GM23338 (cell line): ENCODE results near the gene IKZF1. TPM values are rescaled to one million over a fixed set of nuclear protein-coding genes. Genes with fewer than 3 reads are reported as not detected.

Source experiments
- ATAC-seq: fragments of 200-7000 bp; cut with Tn5 transposase; 3 replicates; pipeline ENCODE4 v1.9.1; 2020
- DNase-seq: peaks from one replicate; pipeline ENCODE4 v3.0.0-alpha.2; 2015; ENCODE audit warnings: low spot score
- H2AFZ ChIP-seq: fragments of 200-600 bp; sonication (generic); 2 replicates; pipeline ENCODE4 v1.8.0; 2016; ENCODE audit warnings: antibody characterized with exemption, mild to moderate bottlenecking, moderate library complexity
- H3F3A ChIP-seq: fragments of 200-600 bp; sonication (generic); replicated peaks from 2 replicates; pipeline ENCODE4 v1.8.0; 2017; ENCODE audit warnings: antibody characterized with exemption, mixed run types, low read depth
- H3K27ac ChIP-seq: fragments of 200-600 bp; sonication (generic); 2 replicates; pipeline ENCODE4 v1.6.1; 2016; ENCODE audit warnings: low read depth
- H3K27me3 ChIP-seq: fragments of 200-600 bp; sonication (generic); 2 replicates; pipeline ENCODE4 v1.8.0; 2016; ENCODE audit warnings: mild to moderate bottlenecking, mixed run types, moderate library complexity; ENCODE audit not compliant: insufficient read depth
- H3K36me3 ChIP-seq: fragments of 200-600 bp; sonication (generic); 2 replicates; pipeline ENCODE4 v1.8.0; 2016; ENCODE audit warnings: mild to moderate bottlenecking; ENCODE audit not compliant: insufficient read depth
- H3K4me1 ChIP-seq: fragments of 200-600 bp; sonication (generic); 2 replicates; pipeline ENCODE4 v1.8.0; 2016; ENCODE audit warnings: mild to moderate bottlenecking, moderate library complexity; ENCODE audit not compliant: insufficient read depth
- H3K4me2 ChIP-seq: fragments of 200-600 bp; sonication (generic); 2 replicates; pipeline ENCODE4 v1.7.1; 2017; ENCODE audit warnings: mixed run types
- H3K4me3 ChIP-seq: fragments of 200-600 bp; sonication (generic); 2 replicates; pipeline ENCODE4 v1.6.1; 2016; ENCODE audit warnings: mixed run types
- H3K79me2 ChIP-seq: fragments of 200-600 bp; sonication (generic); replicated peaks from 2 replicates; pipeline ENCODE4 v1.8.0; 2017; ENCODE audit warnings: mild to moderate bottlenecking; ENCODE audit not compliant: insufficient read depth
- H3K9me2 ChIP-seq: fragments of 200-600 bp; sonication (generic); 2 replicates; pipeline ENCODE4 v1.8.0; 2017; ENCODE audit not compliant: insufficient read depth
- H4K20me1 ChIP-seq: fragments of 200-600 bp; sonication (generic); replicated peaks from 2 replicates; pipeline ENCODE4 v1.8.0; 2017; ENCODE audit warnings: mild to moderate bottlenecking; ENCODE audit not compliant: insufficient read depth
- H3K27ac Mint-ChIP-seq: 2 replicates; pipeline ENCODE4 v1.8.0; 2020; ENCODE audit warnings: inconsistent platforms, mild to moderate bottlenecking, moderate library complexity, mixed read lengths
- H3K27me3 Mint-ChIP-seq: 3 replicates; pipeline ENCODE4 v1.8.0; 2022; ENCODE audit warnings: low read depth, mild to moderate bottlenecking, moderate library complexity, mixed read lengths, inconsistent platforms; ENCODE audit not compliant: insufficient read depth, poor library complexity
- H3K36me3 Mint-ChIP-seq: 3 replicates; pipeline ENCODE4 v1.8.0; 2021; ENCODE audit warnings: low read depth, mild to moderate bottlenecking, inconsistent platforms, moderate library complexity, mixed read lengths
- H3K4me1 Mint-ChIP-seq: 3 replicates; pipeline ENCODE4 v1.8.0; 2020; ENCODE audit warnings: mild to moderate bottlenecking, inconsistent platforms, mixed read lengths
- H3K4me3 Mint-ChIP-seq: 3 replicates; pipeline ENCODE4 v1.8.0; 2021; ENCODE audit warnings: moderate library complexity, mild to moderate bottlenecking, inconsistent platforms, mixed read lengths
- H3K9me3 Mint-ChIP-seq: 3 replicates; pipeline ENCODE4 v1.8.0; 2020; ENCODE audit warnings: moderate library complexity, mild to moderate bottlenecking, inconsistent platforms, mixed read lengths
- CREB1 ChIP-seq: fragments of 250-450 bp; sonication (Bioruptor Pico); IDR thresholded peaks from 2 replicates; pipeline ENCODE4 v1.5.0; 2020; ENCODE audit warnings: low read depth, mild to moderate bottlenecking, moderate library complexity
- CTCF ChIP-seq, 2 experiments: fragments of 200-600 bp in 1 of 2; sonication (generic) in 1 of 2; conservative IDR thresholded peaks; 2 replicates each; pipeline versions ENCODE4 v1.5.1 to v1.6.1; 2016 to 2017; ENCODE audit warnings: antibody characterized with exemption in 2 of 2, low read depth in 2 of 2, mild to moderate bottlenecking in 2 of 2, moderate library complexity in 1 of 2
- ETS1 ChIP-seq: IDR thresholded peaks from 2 replicates; pipeline ENCODE4 v1.6.1; 2016; ENCODE audit warnings: antibody characterized with exemption
- EZH2 ChIP-seq: fragments of 200-600 bp; sonication (generic); IDR thresholded peaks from one replicate; pipeline ENCODE4 v1.8.0; 2017; ENCODE audit warnings: antibody characterized with exemption, mild to moderate bottlenecking, low read depth; ENCODE audit not compliant: unreplicated experiment
- EZH2phosphoT487 ChIP-seq: fragments of 200-600 bp; sonication (generic); IDR thresholded peaks from one replicate; pipeline ENCODE4 v1.8.1; 2018; ENCODE audit warnings: antibody characterized with exemption; ENCODE audit not compliant: unreplicated experiment
- JUNB ChIP-seq: IDR thresholded peaks from one replicate; pipeline ENCODE4 v1.6.1; 2016; ENCODE audit warnings: antibody characterized with exemption; ENCODE audit not compliant: unreplicated experiment
- NANOG ChIP-seq: IDR thresholded peaks from 2 replicates; pipeline ENCODE4 v1.6.1; 2016; ENCODE audit warnings: antibody characterized with exemption, borderline replicate concordance
- POLR2AphosphoS5 ChIP-seq: IDR thresholded peaks from 2 replicates; pipeline ENCODE4 v1.6.1; 2016; ENCODE audit warnings: antibody characterized with exemption, low read depth
- REST ChIP-seq: IDR thresholded peaks from one replicate; pipeline ENCODE4 v1.6.1; 2018; ENCODE audit warnings: antibody characterized with exemption; ENCODE audit not compliant: unreplicated experiment
- STAT1 ChIP-seq: IDR thresholded peaks from one replicate; pipeline ENCODE4 v1.6.1; 2016; ENCODE audit warnings: antibody characterized with exemption; ENCODE audit not compliant: unreplicated experiment
- ZNF114 ChIP-seq: fragments of 250-450 bp; sonication (Bioruptor Pico); IDR thresholded peaks from 2 replicates; pipeline ENCODE4 v1.5.0; 2020; ENCODE audit warnings: mild to moderate bottlenecking, moderate library complexity
- ZNF331 ChIP-seq: fragments of 250-450 bp; sonication (Bioruptor Pico); IDR thresholded peaks from 2 replicates; pipeline ENCODE4 v1.5.0; 2020; ENCODE audit warnings: low read depth, mild to moderate bottlenecking, moderate library complexity
- ZNF462 ChIP-seq: fragments of 250-450 bp; sonication (Bioruptor Pico); IDR thresholded peaks from 2 replicates; pipeline ENCODE4 v1.5.0; 2020; ENCODE audit warnings: mild to moderate bottlenecking, moderate library complexity
- polyA plus RNA-seq: library from polyadenylated mRNA; unstranded; fragments of >200 nt; fragmentation: Nextera tagmentation; extraction: Ambion mirVana; gene quantifications from 2 replicates; pipeline ENCODE4 v1.2.1, GENCODE V29; 2016
- total RNA-seq: library from RNA; depleted of rRNA; stranded (reverse); fragments of >200 nt; shearing (Covaris generic); gene quantifications from 2 replicates; pipeline ENCODE4 v1.2.3, GENCODE V29; 2014

IKZF1 gene
- total and polyA plus RNA-seq, 2 experiments from 2014 or later: 0.57 to 1.8 TPM

- no peak for TF ChIP-seq CTCF (conservative IDR thresholded peaks at IDR 0.05; ENCODE audit: low read depth in 2 of 2)
- TF ChIP-seq NANOG: no peak
- TF ChIP-seq ZNF462: no peak
These were observed 17.1 kb downstream of the IKZF1 start (continued) for GRCh38 chr7:50321487-50322067.

- no peak overlapping the region for H3K27ac Mint-ChIP-seq
- no peak for ATAC-seq
- H3K36me3 Mint-ChIP-seq: no peaks in the 10 kb centered on the region
- TF ChIP-seq NANOG: no peak
- TF ChIP-seq ZNF114: no peak
- no peak for TF ChIP-seq STAT1
- no peak for TF ChIP-seq REST
- no peak for TF ChIP-seq POLR2AphosphoS5
- TF ChIP-seq ZNF331 (CRISPR knock-in tag): no peak
- TF ChIP-seq EZH2: no peak
- no peak for TF ChIP-seq EZH2phosphoT487
- TF ChIP-seq JUNB: no peak
- TF ChIP-seq ETS1: no peak
- TF ChIP-seq CREB1 (CRISPR knock-in tag): no peak
These were observed 19.6 kb downstream of the IKZF1 start for GRCh38 chr7:50324113-50324512.

More at GRCh38 chr7:50324113-50324512, 19.6 kb downstream of the IKZF1 start:
- peaks cover 7% of the 10 kb centered on the region for H3K4me1 Mint-ChIP-seq
- H3K9me3 Mint-ChIP-seq: no peaks in the 10 kb centered on the region
- H4K20me1 ChIP-seq: no peaks in the 10 kb centered on the region
- H3K9me2 ChIP-seq: no peaks in the 10 kb centered on the region
- no peak overlapping the region for H3K27ac ChIP-seq
- H3K79me2 ChIP-seq: no peaks in the 10 kb centered on the region
- no peak overlapping the region for H3K4me2 ChIP-seq
- H3F3A ChIP-seq: no peaks in the 10 kb centered on the region
- 0 out of 2 replicates have a peak, but pooled peaks cover 3% of the 10 kb centered on the region for H3K4me1 ChIP-seq
- no peaks in the 10 kb centered on the region for H3K27me3 Mint-ChIP-seq
- no peaks in the 10 kb centered on the region for H3K27me3 ChIP-seq
- H3K36me3 ChIP-seq: no peaks in the 10 kb centered on the region
- no peak for DNase-seq
- no peak overlapping the region for H3K4me3 ChIP-seq
- H3K4me3 Mint-ChIP-seq: no peak overlapping the region
- H2AFZ ChIP-seq: no peak overlapping the region
